NCI-H2196 (cell line): ENCODE data around the gene NDST4.

Experiments used
- DNase-seq: peaks from one replicate; lab custom pipeline; 2025; ENCODE audit not compliant: unreplicated experiment; lab: John Stamatoyannopoulos, UW

Gene NDST4

DNA sequence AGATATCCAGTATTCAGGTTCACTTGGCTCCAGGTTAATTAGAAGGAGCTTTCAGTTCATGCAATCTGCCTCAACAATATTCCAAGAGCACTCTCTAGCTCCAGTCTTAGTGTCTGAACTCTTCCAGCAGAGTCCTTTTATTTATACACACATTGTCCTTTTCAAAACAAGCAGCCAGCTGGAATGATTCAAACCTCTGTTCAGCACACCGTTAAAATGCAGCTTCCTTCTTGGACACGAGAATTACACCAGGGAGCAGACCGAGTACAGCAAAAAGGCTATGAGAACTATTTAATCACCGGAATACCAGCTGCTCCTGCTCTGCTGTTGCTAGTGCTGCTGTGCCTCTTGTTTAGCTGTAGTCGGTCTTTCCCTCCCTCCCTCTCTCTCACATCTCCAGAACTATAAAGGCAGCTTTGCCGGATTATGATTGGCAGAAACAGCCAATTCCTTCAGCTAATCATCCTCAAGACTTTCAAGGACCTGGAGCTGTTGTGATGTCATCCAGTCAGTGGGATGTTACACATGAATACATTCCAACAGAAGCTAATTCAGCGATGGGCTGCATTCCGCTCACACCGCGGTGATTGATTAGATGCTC, at the start of gene NDST4:
TSS of gene NDST4 (minus strand) at position 115 of the 601 bp plus-strand sequence. CDS start 36,584 bp downstream, outside the sequence.
- peak; percentile 33 for DNase-seq

DNA sequence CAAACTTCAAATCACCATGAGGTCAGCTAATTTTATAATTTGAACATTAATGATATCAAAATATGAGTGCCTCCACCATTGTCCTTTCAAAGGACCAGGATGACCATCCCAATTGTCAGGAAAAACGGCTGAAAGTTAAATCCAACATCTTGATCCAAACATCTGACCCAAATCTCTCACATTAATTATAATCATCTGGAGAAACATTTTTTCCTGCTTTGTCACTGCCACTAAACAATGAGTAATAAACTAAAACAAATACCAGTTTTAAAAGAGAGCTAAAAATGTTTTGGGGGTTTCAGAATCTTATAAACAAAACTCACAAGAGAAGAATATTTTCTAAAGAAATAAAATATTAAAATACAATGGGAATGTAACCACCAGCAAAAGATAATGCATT, 45.7 kb upstream of the NDST4 start:
- DNase-seq: no peak

DNA sequence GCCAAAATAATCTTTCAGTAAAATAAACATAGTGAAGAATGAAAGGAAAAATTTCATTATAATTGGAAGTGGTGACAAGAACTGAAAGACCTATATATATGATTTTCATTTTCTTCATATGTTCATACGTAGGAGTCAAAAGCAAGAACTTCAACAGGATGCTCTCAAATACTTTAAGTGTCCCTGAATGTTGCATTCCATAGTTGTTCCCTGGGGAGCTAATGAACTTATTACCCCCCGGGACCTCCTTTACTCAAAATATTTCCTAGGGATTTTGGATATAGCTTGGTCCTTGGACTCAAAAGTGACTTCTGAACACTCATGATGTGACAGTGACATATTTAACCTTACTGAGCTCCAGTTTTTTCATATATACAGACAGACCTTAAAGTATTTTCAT, 44.9 kb upstream of the NDST4 start:
- DNase-seq: no peak

DNA sequence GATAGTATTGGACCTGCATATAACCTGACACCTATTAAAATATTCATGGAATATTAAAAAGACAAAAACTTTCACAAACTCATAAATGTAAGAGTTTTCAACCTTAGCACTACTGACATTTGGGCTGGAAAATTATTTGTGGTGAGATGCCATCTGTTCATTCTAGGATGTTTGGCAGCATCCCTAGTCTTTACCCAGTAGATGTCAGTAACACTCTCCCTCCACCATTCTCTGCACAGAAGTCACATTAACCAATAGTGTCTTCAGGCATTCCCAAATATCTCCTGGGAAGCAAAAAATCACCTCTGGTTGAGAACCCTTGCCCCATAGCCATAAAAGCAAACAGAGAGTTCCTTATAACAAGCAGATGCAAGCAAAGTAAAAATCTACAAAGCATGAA, 41.4 kb upstream of the NDST4 start:
- no peak for DNase-seq

DNA sequence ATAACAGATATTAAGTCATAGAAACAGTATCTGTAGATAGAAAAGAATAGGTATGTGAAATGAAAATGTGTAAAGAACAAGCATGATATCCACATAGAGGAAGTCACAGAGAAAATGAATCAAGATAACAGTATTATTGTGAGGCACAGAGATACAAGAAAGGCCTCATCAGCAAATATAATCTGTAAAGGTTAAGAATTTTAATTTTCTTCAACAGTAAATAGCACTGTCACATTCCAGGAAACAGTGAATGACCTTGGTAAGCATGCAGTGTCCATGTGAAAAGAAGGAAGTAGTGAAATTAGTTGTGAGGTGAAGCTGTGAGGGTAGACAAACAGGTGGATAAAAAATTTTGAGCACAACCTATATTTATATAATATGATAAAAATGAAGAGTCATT, 39.5 kb upstream of the NDST4 start:
- no peak for DNase-seq

DNA sequence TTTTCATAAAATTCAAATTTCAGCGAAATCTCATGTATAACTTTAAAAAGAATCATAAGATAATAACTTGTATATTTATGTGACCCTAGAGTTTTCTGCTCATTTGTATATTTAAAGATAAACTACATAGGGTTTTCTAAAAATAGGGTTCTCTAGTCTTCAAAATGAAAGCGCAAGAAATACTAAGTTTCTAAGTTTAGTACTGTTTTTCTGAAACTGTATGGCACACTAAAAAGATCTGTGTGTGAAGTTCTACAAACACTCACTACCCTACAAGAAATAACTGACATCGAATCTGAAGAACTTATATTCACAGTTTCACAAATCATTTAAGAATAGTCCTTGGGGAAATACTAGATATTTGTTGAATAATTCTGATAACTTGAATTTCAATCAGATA, 38.7 kb upstream of the NDST4 start:
- no peak for DNase-seq

DNA sequence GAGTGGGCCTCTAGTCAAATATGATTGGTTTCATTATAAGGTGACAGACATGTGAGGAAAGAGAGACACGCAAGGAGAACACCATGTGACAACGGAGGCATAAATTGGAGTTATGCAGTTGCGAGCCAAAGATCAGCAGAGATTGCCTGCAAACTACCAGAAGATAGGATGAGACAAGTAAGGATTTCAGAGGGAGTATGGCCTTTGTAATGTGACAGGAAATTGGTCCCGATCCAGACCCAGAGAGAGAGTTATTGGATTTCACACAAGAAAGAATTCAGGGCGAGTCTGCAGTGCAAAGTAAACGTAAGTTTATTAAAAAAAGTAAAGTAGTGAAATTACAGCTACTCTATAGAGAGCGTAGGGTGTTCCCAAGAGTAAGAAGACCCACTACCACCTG, 35.7 kb upstream of the NDST4 start:
- no peak for DNase-seq

DNA sequence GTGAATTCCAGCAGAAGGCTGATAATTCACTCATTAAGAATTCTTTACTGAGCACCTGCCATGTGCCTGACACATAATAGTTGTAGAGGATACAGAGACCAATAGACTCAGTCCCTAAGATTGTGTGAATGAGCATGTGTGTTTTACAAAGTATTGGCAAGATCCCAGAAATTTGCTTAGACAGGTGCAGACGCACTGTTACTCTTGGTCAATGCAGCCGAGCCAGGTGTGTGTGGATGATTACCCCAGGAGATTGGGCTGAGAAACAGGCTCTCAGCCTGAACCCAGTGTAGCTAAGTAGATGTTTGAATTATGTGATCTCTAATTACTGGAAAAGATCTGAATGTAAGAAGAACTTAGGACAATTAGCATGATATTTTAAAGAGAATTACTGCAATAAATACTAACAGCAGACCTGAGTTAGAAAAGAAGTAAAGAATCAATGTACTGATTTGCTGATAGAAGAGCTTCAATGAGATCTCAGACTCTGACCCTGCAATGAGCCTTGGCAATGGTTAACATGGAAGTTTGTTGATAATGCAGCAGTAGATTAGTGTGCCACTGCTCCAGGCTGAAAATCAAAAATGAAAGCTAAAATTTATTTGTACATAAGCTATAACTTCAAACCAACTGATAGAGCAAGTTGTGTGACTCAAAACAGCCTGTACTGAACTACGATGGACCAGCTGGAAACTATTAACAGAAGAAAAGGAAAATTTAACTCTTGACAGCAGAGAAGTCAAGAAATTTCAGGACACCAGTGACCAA, 32.2 kb upstream of the NDST4 start:
- peak; percentile 72 for DNase-seq

DNA sequence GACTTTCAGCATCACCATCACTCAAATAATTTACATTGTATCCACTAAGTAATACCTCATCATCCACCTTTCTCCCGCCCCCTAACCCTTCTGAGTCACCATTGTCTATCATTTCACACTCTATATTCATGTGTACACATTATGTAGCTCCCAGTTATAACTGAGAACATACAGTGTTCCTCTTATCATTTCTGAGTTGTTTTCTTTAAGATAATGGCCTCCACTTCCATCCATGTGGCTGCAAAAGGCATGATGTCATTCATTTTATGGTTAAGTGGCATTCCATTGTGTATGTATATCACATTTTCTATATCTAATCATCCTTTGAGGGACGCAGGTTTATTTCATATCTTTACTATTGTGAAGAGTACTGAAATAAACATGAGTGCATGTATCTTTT, 14.6 kb upstream of the NDST4 start:
- DNase-seq: no peak

DNA sequence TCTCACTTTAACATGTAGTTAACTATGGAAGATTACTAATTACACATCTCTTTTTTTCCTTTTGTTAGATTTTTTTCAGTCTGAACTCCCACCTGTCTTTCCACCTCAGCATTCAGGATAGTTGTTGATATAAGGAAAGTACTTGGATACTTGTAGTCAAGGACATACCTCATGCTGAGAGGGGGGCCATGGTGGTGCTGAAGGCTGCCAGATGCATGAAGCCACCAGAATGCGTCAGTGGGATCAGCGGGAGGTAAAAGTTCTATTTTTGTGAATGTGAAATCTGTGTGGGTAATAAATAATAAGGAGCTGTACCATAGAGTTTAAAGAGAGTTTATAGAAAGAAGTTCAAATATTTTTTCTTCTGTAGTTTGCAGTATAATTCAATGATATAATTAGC, 13.1 kb upstream of the NDST4 start:
- no peak for DNase-seq

DNA sequence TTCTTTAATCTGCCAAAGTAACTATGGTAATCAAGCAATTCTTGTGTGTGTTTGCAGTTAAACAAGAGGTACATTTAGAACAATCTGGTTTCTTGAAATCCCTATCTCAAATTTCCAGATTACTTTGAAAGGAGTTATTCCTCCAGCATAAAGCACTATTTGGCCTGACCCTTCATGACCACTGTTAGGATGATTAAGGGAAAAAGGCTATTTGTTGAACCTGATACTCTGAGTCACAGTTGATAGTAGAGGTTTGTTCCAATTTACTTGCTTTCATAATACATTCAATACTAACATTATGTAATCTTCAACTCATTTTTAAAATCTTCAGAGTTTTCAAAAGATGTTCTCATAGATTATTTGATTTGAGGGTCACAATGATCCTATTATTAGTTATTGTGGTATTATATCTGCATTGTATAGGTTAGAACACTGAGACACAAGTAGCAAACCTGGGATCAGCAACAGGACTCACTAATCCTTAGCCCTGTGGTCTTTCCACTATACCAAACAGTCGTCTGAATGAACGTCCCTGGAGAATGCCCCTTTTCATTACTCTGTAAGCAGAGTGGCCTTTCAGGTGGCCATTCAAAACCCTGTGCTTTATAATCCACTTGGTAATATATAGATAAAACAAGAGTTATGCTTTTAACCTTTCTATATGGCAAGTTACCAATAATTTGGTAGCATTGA, 8.1 kb upstream of the NDST4 start:
- no peak for DNase-seq

DNA sequence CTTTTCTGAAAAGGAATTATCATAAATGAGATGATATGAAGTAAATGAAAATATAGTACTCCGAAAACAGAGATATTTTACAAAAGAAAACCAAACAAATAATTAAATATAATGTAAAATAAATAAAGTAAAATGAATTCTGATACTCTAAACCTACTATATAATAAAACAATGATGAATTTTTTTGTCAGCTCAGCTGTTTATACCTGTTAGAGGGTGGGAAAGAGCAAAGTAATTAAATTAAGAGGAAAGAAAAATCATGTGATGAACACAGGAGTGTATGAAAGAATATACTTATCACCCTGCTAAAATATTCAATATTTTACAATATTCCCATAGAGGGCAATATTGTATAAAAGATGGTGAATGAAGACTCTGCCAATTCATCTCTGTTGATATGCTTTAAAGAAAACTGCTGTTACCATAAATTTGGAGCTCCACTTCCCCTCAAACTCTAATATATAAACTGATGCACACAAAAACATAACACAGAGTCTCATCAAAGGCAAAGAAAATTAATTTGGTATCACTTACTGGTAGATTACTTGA, 6.5 kb upstream of the NDST4 start:
- no peak for DNase-seq

DNA sequence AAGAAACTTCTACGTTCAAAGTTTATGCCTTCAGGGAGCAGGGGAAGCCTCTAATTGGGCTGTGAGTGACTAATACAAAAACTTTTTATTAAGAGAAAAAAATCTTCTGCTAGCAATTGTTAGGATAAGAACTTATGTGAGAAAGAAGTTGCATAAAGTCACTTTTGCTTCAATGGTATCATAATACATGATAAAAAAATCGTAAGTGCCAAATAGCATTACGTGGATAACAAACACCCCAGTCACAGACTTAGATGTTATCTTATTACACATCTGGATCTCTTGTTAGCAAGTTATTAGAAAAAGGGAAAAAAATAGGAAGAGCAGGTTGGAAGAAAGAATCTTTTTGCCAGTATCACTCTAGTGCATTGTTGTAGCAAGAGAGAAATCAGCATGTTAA, 4.2 kb upstream of the NDST4 start:
- DNase-seq: no peak

DNA sequence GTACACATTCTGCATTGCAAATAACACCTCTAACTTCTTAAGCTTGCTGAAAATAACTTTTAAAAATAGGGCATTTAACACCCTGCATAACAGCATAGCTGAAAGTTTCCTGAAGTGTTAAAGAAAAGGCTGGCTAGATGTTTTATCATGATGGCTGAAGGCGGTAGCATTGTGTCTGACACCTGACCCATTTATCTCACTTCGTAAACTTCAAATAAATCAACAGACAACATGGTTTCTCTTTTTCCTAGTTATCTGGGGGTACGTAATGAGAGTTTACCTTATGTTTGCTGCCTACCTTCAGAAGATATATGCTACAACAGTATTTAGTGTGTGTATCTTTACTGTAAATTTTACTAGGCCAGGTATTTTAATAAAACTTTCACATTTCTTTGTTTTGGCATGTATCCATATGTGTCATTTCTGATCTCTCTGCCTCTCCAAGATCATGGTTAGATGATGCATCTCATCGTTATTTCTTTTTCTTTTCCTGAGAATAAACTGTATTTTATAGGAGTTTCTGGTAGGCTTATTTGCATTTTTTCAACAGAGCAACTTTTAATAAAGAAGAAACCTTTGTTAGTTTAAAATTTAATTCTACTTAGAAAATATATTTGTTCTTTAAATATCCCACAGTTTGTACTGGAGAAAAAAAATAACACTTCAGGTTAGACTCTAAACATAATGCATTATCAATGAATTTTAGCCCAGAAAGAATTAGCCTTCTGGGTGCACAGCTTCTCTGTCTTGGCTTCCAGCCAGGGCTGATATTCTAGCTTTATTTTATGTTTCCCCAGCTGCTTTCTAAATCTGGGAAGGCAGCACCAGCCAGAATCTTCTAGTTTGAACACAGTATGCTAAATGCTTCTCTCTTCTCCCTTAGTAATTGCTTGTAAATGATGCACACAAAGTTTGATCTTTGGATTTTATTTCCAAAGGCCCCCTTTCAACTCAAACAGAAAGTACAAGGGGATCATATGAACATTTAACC, 2.9 kb downstream of the NDST4 start:
- DNase-seq: peak; percentile 55

DNA sequence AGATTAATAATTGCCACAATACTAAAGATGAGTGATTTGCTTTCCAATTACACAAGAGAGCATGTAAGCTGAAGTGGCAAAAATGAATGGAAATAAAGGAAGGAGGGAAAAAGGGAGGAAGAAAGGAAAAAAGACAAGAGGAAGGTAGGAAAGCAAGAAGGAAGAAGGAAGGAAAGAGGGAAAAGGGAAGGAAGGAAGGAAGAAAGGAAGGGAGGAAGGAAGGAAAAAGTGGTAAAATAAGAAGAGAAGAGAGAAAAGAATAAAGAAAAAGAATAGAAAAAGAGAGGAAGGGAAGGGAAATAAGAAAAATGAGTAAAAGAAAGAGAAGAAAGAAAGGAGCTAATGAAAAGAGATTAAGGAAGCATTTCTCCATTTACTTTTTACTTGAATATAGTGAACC, 4.6 kb downstream of the NDST4 start:
- DNase-seq: no peak

DNA sequence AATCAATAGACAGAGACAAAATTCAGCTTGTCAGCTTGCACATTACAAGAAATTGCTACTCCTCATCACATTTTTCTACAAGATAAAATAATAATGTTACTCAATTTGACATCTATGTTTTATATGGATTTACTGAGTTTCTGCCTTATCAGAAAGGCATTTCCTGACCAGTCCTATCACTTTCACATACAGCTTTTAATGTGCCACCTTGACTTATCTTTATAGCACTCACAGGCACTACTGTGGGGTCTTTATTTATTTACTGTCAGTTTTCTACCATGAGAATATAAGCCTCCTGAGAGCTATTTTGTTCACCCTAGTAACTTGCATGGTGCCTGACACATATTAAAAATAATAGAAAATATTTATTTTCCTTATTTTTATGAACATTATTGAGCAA, 6.0 kb downstream of the NDST4 start:
- DNase-seq: no peak

DNA sequence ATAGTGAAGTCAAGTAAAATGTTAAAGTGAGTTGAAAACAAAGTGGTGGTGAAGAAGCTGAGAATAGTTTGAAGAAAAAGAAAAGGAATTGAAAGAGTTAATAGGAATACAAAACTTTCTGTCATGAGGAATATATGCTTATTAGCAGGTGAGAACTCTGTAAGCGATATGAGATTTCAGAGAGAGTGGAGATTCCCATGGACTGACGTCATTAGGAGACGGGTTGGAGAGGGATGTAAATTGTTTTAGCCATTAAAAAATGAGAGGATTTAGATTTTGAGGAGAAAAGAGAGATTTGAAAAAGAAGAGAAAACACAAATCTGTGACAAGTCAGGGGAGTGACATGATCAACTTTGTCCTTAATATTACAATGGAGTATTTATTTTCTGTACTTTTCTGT, 11.7 kb downstream of the NDST4 start:
- DNase-seq: no peak

DNA sequence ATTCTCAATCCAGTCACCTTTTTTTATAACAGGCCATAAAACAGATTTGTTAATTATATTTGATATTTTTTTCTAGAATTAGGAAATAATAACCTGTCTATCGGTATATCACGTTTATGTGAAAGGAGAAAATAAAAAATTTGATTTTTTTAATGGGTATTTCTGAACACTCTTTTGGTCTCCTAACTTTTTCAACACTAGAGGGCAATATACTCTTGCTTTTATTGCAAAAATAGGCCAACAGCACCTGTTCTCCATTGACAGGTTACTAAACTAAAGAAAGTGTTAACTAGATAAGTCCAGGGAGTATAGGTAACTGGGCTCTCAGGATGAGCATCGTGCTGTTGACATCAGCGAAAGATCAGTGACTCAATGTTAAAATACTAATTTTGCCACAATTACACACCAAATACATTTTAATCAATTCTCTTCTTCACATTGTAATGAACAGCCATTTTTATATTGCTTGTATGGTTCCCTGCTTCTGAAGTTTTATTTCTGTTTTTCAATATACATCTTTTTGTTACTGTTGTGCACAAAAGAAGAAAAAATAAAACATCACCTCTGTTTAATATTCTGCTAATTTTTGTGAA, 22.8 kb downstream of the NDST4 start:
- DNase-seq: peak; percentile 64

DNA sequence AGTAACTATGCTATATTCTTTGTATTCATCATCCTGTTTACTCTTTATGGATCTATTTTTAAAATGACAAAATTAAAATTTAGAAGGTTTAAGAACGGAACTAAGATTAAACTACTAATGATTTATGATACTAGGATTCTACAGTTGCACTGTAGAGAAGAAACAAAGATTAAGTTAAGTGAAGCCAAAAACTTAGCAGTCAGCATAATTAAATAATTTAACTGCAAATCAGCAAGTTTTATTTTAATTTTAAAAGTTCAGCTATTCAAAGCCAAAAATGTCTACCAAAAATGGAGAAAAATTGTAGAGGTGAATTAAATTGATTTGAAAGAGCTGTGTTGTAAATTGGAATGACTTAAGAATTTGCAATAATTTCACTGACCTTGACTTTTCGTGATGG, 30.8 kb downstream of the NDST4 start:
- no peak for DNase-seq

DNA sequence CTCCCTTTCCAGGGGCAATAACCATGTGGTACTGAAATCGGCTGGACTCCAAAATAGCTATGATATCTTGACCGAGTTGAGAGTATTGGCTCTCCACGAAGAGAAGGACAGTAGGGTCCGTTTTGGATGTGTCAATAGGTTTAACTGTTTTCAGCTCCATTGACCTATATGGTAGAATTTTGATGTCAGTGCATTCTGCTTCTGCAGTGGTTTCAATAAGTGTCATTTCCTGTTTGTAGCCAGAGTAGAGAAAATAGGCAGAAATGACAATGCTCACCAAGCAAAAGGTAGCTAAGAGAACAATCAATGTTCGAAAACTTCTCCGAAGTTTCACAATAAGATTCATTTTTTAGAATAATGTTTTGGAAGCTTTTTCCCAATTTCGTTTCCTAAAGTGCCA, 36.7 kb downstream of the NDST4 start:
- no peak for DNase-seq
